HG02981 (cell line): ENCODE results near the gene RIPK4.
"Not testable (repeated sequence)": the region's sequence is repeated elsewhere in the genome, so short reads cannot be mapped to it uniquely, and the experiment has no call there.

Source experiments
- ATAC-seq: cut with Tn5 transposase; IDR thresholded peaks from one replicate; pipeline ENCODE4 v1.9.1; 2021; ENCODE audit warnings: mild to moderate bottlenecking, moderate library complexity; ENCODE audit not compliant: unreplicated experiment

The RIPK4 gene

DNA sequence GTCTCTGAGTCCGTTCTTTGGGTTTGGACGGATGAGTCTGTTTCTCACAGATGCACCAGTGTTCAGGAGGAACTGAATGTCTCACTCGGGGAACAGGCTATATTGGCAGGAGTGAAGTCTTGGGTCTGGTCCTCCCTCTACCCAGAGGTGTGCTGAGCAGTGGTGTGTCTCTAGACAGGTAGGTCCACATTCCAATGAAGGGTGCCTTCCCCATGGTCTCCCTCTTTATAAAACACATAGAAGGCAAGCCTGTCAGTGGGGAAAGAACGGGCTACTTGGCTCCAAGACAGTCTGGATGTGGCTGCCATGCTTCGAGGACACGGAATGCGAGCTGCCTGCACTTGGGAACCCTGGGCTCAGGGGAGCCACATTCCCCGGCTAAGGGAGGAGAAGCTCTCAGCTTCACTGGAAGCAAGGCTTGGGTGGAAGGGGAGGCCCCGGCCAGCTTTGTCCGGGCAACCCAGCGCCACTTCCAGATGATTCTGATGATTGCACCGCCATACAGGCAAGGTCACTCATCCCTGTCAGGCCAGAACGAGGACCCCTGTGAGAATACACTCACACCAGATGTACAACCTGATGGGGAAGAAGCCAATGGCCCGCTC is 29.7 kb upstream of the RIPK4 start:
- ATAC-seq: no peak

DNA sequence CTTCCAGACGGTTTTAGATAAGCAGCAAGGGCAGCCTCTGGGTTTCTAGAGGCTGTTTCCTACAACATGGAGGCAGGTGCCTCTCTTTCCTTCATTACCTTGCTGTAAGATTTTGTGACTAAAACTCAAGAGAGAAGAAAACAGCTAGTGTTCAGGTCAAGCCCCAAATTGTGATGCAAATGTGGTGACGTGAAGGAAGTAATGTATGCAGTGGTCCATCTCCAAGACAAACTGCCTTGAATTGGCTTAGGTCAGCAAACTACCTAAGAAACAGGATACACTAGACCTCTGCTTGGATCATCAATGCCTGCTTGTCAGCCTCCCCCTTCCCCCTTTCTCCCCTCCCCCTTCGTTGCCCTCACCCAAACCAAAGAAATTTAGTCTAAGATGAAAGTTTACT is 28.9 kb upstream of the RIPK4 start:
- ATAC-seq: no peak

DNA sequence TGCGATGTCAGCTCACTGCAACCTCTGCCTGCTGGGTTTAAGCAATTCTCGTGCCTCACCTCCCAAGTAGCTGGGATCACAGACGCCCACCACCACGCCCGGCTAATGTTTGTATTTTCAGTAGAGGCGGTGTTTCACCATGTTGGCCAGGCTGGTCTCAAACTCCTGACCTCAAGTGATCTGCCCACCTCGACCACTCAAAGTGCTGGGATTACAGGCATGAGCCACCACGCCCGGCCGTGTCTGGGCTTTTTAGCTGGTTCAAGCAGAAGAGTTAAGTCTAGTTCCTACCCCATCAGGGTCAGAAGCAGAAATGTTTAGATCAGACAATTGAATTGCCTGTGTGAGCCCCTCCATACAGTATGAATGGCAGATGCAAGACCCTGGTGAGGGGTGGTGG is 27.7 kb upstream of the RIPK4 start:
- ATAC-seq: no peak

- ATAC-seq: no peak
Measured at GRCh38 chr21:41792711-41793110, 25.9 kb upstream of the RIPK4 start.

- ATAC-seq: no peak
Measured at GRCh38 chr21:41786509-41786987, 19.7 kb upstream of the RIPK4 start.

GRCh38 chr21:41785262-41785661 is 18.4 kb upstream of the RIPK4 start:
- ATAC-seq: not testable (repeated sequence)

- ATAC-seq: no peak
Measured at GRCh38 chr21:41784456-41785102, 17.7 kb upstream of the RIPK4 start.

GRCh38 chr21:41783476-41784180 is 16.8 kb upstream of the RIPK4 start:
- ATAC-seq: no peak

GRCh38 chr21:41781050-41781410 is 14.2 kb upstream of the RIPK4 start:
- no peak for ATAC-seq

DNA sequence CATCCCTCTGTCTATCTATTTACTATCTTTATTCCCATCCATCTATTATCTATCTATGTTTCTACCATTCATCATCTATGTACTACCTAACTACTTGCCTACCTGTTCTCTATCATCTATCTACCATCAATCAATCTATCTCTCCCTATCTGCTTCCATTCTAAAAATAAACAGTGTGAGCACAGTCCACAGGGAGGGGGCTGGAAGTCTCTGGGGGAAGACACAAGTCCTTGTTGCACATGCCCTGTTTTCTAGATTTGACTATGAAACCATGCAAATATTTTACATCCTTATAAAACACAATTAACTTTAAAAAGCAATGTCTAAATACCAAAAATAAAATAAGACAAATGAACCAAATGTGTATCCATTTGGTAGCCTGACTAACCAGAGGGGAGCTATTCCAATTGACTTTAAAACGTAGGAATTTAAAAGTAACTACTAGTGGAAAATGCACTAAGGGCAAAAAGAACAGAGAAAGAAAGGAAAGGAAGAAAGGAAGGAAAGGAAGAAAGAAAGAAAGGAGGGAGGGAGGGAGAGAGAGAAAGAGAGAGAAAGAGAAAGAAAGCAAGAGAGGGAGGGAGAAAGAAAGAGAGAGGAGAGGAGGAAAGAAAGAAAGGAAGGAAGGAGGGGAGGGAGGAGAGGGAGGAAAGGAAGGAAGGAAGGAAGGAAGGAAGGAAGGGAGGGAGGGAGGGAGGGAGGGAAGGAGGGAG is 13.6 kb upstream of the RIPK4 start:
- no peak for ATAC-seq

GRCh38 chr21:41779659-41780058 is 12.8 kb upstream of the RIPK4 start:
- ATAC-seq: no peak

- ATAC-seq: no peak
Measured at GRCh38 chr21:41778930-41779600, 12.2 kb upstream of the RIPK4 start.

DNA sequence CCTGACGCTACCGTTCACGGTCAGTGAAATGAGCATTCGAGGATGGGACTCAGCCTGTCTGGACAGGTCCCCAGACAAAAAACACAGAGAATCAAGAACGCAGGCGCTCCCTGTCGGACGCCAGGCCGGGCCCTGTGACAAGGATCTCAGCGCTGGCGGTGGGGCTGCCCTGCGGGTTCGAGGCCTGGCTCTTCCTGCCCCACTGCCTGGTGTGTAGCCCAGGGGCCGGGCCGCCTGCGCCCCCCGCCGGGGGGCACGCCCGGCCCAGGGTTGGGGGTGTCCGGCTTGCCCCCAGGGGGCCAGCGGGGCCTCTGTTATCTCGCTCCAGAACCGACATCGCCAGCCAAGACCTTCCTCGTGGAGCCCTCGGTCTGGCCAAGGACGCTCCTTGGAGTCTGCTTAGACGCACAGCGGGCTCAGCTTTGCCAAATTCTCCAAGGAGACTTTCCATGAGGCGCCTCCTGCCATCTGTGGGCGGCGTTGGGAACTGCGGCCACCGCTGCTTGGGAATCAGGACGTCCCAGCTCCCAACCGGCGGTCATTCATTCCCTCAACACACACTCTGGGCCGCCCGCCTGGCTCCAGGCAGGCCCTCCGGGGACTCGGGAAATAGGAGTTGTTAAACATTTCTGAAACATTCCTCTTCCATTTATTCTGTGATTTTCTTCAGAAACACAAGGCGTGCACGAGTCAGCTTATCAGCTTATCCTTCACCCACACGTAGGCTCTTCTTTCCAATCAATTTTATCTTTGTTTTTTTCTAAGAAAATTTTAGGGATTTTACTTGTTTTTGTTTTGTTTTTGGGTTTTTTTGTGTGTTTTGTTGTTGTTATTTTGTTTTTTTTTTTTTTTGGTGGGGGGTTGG is 11.3 kb upstream of the RIPK4 start:
- no peak for ATAC-seq

DNA sequence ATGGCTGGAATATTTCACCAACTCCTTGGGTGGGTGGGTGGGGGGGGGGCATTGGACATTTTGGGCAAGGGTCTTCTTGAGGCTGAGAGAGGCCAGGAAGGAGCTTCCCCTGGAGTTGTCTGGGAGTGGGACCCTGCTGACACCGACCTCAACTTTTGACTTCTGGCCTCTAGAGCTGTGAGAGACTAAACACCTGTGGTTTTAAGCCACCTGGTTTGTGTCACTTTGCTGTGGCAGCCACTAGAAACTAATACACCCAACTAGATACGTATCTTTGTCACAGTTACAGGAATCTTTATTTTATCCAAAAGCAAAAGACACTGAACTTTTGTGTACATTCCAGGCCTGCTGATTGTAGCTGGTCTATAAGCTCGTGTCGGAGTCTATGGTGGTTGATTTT is 9.9 kb upstream of the RIPK4 start:
- no peak for ATAC-seq

- no peak for ATAC-seq
Measured at GRCh38 chr21:41775149-41775472, 8.3 kb upstream of the RIPK4 start.

- ATAC-seq: no peak
Measured at GRCh38 chr21:41774467-41775148, 7.8 kb upstream of the RIPK4 start.

DNA sequence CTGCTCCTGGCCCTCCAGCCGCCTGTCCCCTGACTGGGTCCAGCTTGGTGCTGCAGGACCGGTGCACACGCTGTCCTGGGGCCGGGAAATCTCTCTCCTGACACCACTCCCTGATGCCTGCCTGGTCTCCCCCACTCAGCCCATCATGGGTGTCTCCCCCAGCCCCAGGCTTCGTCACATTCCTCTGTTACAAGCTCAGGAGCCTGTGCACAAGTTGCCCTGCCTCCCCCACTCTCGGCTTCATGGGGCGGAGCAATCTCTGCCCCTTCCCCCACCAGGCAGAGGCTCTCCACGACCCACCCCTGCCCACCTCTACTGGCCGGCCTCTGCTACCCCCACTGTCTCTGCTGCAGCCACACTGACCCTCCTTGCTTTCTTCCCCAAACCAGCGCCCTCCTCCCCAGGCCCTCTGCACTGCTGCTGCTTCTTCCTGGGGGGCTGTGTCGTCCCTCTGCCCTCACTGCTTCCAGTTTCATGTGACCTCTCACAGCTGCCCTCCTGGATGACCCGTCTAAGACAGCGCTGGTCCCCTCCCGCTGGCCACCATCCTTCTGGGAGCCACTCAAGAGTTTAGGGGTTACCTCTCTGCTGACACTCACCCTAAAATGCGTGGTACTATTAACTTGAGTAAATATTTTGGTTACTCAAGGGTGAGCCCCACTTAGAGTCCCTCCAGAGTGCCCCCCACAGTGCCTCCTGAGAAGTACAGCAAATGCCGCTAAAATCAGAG is 5.7 kb upstream of the RIPK4 start:
- no peak for ATAC-seq

DNA sequence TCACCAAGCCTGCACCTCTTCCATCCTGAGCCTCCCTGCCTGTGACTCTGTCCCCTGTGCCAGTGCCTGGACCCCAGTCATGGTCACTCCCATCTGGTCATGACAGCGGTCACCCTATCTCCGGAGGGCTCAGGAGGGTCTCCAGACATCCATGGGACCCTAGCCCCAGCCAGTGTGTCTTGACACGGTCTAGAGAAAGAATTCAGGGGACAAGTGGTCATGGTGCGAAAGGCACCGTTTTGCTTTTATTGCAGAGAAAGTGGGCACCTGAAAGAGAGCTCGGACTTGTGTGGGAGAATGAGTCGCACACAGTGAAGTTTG is 4.7 kb upstream of the RIPK4 start:
- ATAC-seq: no peak

DNA sequence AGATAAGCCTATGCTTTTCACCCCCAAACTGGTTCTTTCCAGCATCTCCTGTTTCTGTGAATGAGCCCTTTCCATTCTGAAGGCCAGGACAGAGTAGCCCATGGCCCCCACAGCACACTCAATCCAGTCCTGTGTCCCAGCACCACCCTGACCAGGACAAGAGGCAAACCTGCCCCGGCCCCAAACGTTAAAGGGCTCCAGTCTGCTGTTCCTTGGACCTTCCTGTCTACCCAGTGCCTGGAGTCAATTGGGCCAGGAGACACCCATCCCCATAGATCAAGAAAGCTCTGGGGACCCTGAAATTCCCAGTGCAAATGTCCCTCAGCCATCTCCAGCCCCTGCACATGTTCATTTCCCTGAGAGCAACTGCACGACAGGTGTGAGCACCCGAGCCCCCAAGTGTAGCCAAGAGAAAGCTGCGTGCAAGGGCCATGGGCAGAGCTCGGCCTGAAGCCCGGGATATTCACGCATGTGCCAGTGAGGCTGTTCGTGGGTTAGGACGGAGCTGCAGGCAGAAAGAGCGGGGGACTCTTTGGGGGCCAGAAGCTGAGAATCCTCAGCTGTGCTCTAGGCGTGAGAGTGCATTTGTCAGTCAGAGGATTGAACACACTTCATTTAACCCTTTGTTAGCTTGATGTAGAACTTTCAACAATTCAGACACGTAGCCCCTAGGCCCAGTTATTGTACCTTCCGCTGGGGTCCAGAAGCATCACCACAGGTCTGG is 4.2 kb upstream of the RIPK4 start:
- ATAC-seq: no peak
